Measurements from ENCODE around the gene CDK7.

DNA sequence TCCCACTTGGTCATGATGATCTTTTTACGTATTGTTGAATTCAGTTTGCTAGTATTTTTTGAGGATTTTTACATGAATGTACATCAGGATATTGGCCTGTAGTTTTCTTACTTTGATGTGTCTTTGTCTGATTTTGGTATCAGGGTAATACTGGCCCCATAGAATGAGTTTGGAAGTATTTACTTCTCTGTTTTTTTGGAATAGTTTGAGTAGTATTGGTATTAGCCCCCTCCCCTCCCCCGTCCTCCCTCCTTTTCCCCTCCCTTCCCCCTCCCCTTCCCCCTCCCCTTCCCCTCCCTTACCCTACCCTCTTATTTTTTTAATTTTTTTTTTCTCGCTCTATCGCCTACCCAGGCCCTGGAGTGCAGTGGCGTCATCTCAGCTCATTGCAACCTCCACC, 10.3 kb downstream of the CDK7 start:
- TF ChIP-seq ZNF274 (IDR thresholded peaks at IDR 0.05; ENCODE audit: low read length) (no peak), ZNF274 (tag by site-specific recombination; IDR thresholded peaks at IDR 0.05; ENCODE audit: borderline replicate concordance) (no peak), KLF10 (tag by site-specific recombination; IDR thresholded peaks at IDR 0.05) (no peak), ZFP41 (tag by site-specific recombination; IDR thresholded peaks at IDR 0.05; ENCODE audit: borderline replicate concordance) (no peak), ZNF596 (tag by site-specific recombination; IDR thresholded peaks at IDR 0.05) (no peak), ZNF707 (tag by site-specific recombination; IDR thresholded peaks at IDR 0.05) (no peak), YY1 (tag by site-specific recombination; IDR thresholded peaks at IDR 0.05) (no peak)
- TF ChIP-seq, protein P1, sequence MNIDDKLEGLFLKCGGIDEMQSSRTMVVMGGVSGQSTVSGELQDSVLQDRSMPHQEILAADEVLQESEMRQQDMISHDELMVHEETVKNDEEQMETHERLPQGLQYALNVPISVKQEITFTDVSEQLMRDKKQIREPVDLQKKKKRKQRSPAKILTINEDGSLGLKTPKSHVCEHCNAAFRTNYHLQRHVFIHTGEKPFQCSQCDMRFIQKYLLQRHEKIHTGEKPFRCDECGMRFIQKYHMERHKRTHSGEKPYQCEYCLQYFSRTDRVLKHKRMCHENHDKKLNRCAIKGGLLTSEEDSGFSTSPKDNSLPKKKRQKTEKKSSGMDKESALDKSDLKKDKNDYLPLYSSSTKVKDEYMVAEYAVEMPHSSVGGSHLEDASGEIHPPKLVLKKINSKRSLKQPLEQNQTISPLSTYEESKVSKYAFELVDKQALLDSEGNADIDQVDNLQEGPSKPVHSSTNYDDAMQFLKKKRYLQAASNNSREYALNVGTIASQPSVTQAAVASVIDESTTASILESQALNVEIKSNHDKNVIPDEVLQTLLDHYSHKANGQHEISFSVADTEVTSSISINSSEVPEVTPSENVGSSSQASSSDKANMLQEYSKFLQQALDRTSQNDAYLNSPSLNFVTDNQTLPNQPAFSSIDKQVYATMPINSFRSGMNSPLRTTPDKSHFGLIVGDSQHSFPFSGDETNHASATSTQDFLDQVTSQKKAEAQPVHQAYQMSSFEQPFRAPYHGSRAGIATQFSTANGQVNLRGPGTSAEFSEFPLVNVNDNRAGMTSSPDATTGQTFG (tag by site-specific recombination; IDR thresholded peaks at IDR 0.05; ENCODE audit: borderline replicate concordance): no peak
- TF ChIP-seq, protein P2, sequence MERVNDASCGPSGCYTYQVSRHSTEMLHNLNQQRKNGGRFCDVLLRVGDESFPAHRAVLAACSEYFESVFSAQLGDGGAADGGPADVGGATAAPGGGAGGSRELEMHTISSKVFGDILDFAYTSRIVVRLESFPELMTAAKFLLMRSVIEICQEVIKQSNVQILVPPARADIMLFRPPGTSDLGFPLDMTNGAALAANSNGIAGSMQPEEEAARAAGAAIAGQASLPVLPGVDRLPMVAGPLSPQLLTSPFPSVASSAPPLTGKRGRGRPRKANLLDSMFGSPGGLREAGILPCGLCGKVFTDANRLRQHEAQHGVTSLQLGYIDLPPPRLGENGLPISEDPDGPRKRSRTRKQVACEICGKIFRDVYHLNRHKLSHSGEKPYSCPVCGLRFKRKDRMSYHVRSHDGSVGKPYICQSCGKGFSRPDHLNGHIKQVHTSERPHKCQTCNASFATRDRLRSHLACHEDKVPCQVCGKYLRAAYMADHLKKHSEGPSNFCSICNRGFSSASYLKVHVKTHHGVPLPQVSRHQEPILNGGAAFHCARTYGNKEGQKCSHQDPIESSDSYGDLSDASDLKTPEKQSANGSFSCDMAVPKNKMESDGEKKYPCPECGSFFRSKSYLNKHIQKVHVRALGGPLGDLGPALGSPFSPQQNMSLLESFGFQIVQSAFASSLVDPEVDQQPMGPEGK (tag by site-specific recombination; IDR thresholded peaks at IDR 0.05): no peak
- TF ChIP-seq, protein P3, sequence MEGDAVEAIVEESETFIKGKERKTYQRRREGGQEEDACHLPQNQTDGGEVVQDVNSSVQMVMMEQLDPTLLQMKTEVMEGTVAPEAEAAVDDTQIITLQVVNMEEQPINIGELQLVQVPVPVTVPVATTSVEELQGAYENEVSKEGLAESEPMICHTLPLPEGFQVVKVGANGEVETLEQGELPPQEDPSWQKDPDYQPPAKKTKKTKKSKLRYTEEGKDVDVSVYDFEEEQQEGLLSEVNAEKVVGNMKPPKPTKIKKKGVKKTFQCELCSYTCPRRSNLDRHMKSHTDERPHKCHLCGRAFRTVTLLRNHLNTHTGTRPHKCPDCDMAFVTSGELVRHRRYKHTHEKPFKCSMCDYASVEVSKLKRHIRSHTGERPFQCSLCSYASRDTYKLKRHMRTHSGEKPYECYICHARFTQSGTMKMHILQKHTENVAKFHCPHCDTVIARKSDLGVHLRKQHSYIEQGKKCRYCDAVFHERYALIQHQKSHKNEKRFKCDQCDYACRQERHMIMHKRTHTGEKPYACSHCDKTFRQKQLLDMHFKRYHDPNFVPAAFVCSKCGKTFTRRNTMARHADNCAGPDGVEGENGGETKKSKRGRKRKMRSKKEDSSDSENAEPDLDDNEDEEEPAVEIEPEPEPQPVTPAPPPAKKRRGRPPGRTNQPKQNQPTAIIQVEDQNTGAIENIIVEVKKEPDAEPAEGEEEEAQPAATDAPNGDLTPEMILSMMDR (tag by site-specific recombination; IDR thresholded peaks at IDR 0.05): no peak
- TF ChIP-seq, protein P4, sequence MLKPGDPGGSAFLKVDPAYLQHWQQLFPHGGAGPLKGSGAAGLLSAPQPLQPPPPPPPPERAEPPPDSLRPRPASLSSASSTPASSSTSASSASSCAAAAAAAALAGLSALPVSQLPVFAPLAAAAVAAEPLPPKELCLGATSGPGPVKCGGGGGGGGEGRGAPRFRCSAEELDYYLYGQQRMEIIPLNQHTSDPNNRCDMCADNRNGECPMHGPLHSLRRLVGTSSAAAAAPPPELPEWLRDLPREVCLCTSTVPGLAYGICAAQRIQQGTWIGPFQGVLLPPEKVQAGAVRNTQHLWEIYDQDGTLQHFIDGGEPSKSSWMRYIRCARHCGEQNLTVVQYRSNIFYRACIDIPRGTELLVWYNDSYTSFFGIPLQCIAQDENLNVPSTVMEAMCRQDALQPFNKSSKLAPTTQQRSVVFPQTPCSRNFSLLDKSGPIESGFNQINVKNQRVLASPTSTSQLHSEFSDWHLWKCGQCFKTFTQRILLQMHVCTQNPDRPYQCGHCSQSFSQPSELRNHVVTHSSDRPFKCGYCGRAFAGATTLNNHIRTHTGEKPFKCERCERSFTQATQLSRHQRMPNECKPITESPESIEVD (tag by site-specific recombination; IDR thresholded peaks at IDR 0.05): no peak
- TF ChIP-seq, protein P5, sequence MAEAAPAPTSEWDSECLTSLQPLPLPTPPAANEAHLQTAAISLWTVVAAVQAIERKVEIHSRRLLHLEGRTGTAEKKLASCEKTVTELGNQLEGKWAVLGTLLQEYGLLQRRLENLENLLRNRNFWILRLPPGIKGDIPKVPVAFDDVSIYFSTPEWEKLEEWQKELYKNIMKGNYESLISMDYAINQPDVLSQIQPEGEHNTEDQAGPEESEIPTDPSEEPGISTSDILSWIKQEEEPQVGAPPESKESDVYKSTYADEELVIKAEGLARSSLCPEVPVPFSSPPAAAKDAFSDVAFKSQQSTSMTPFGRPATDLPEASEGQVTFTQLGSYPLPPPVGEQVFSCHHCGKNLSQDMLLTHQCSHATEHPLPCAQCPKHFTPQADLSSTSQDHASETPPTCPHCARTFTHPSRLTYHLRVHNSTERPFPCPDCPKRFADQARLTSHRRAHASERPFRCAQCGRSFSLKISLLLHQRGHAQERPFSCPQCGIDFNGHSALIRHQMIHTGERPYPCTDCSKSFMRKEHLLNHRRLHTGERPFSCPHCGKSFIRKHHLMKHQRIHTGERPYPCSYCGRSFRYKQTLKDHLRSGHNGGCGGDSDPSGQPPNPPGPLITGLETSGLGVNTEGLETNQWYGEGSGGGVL (tag by site-specific recombination; IDR thresholded peaks at IDR 0.05): no peak

Measured in HEK293 (cell line).